HEK293 (cell line): ENCODE results near the gene SNAPIN.

ENCODE experiments used
- ZNF610 ChIP-seq: fragments of 450-650 bp; formaldehyde crosslinking; IDR thresholded peaks from 2 replicates; pipeline ENCODE4 v1.5.1; 2016; ENCODE audit warnings: missing biosample characterization, missing genetic modification characterization, borderline replicate concordance
- ZNF624 ChIP-seq: fragments of 450-650 bp; formaldehyde crosslinking; IDR thresholded peaks from 2 replicates; pipeline ENCODE4 v1.5.1; 2017; ENCODE audit warnings: missing biosample characterization, missing genetic modification characterization
- ZNF639 ChIP-seq: fragments of 450-650 bp; formaldehyde crosslinking; IDR thresholded peaks from 2 replicates; pipeline ENCODE4 v1.5.1; 2016; ENCODE audit warnings: missing biosample characterization, missing genetic modification characterization
- TF ChIP-seq, protein P1 (sequence below): fragments of 450-650 bp; formaldehyde crosslinking; optimal IDR thresholded peaks from 2 replicates; pipeline ENCODE3; 2016; ENCODE audit warnings: missing biosample characterization, mild to moderate bottlenecking, missing genetic modification characterization

GRCh38 chr1:153636312-153636711 lies 22.2 kb upstream of the SNAPIN start:
- no peak for TF ChIP-seq ZNF639 (tag by site-specific recombination)
- no peak for TF ChIP-seq ZNF624 (tag by site-specific recombination)
- TF ChIP-seq, protein P1, sequence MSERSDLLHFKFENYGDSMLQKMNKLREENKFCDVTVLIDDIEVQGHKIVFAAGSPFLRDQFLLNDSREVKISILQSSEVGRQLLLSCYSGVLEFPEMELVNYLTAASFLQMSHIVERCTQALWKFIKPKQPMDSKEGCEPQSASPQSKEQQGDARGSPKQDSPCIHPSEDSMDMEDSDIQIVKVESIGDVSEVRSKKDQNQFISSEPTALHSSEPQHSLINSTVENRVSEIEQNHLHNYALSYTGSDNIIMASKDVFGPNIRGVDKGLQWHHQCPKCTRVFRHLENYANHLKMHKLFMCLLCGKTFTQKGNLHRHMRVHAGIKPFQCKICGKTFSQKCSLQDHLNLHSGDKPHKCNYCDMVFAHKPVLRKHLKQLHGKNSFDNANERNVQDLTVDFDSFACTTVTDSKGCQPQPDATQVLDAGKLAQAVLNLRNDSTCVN = no peak
- no peak for TF ChIP-seq ZNF610 (tag by site-specific recombination)
